GM21360 (cell line): ENCODE data around the gene SCPEP1.
"Not testable (repeated sequence)": the region's sequence is repeated elsewhere in the genome, so short reads cannot be mapped to it uniquely, and the experiment has no call there.

Experiments
- ATAC-seq: cut with Tn5 transposase; IDR thresholded peaks from one replicate; pipeline ENCODE4 v1.9.1; 2021; ENCODE audit warnings: mild to moderate bottlenecking, moderate library complexity; ENCODE audit not compliant: unreplicated experiment

Gene SCPEP1

GRCh38 chr17:56960596-56961538 is 17.1 kb upstream of the SCPEP1 start, which contains the start of gene COIL:
TSS of gene COIL (minus strand) at chr17:56961050. CDS start at chr17:56961019, 31 bp downstream.
- ATAC-seq = peak; percentile 97

GRCh38 chr17:56965241-56965640 is 12.7 kb upstream of the SCPEP1 start:
- ATAC-seq = not testable (repeated sequence)

GRCh38 chr17:56965681-56966080 is 12.2 kb upstream of the SCPEP1 start:
- not testable (repeated sequence) for ATAC-seq

GRCh38 chr17:56966338-56966737 is 11.6 kb upstream of the SCPEP1 start:
- no peak for ATAC-seq

- no peak for ATAC-seq
Measured at GRCh38 chr17:56970974-56971373, 7.0 kb upstream of the SCPEP1 start.

- no peak for ATAC-seq
Measured at GRCh38 chr17:56972111-56972730, 5.7 kb upstream of the SCPEP1 start.

- ATAC-seq = no peak
Measured at GRCh38 chr17:56973520-56973919, 4.4 kb upstream of the SCPEP1 start.

- no peak for ATAC-seq
Measured at GRCh38 chr17:56974055-56974454, 3.9 kb upstream of the SCPEP1 start.

- ATAC-seq = no peak
Measured at GRCh38 chr17:56975656-56976055, 2.3 kb upstream of the SCPEP1 start.

GRCh38 chr17:56976941-56977608 is 856 bp upstream of the SCPEP1 start:
- no peak for ATAC-seq

- peak; percentile 27 for ATAC-seq
Measured at GRCh38 chr17:56978441-56979090, 635 bp downstream of the SCPEP1 start.

GRCh38 chr17:56979091-56979480 is 1.2 kb downstream of the SCPEP1 start:
- ATAC-seq = no peak

- ATAC-seq = not testable (repeated sequence)
Measured at GRCh38 chr17:56980526-56980925, 2.6 kb downstream of the SCPEP1 start.

- no peak for ATAC-seq
Measured at GRCh38 chr17:56982312-56982711, 4.4 kb downstream of the SCPEP1 start.

GRCh38 chr17:56983366-56983765 is 5.4 kb downstream of the SCPEP1 start:
- no peak for ATAC-seq

GRCh38 chr17:56985371-56986162 is 7.6 kb downstream of the SCPEP1 start:
- no peak for ATAC-seq

GRCh38 chr17:56987283-56987834 is 9.4 kb downstream of the SCPEP1 start:
- ATAC-seq = no peak

- ATAC-seq = no peak
Measured at GRCh38 chr17:56988901-56989572, 11.1 kb downstream of the SCPEP1 start.

- no peak for ATAC-seq
Measured at GRCh38 chr17:56992364-56992763, 14.4 kb downstream of the SCPEP1 start.
